Measurements from ENCODE around the gene CYP11A1. TPM values are rescaled to one million over a fixed set of nuclear protein-coding genes. Genes with fewer than 3 reads are reported as not detected.

CYP11A1 gene
- total RNA-seq, 4 donors from 2014 or later = 1.3 to 17.0 (median 9.5) TPM

DNA sequence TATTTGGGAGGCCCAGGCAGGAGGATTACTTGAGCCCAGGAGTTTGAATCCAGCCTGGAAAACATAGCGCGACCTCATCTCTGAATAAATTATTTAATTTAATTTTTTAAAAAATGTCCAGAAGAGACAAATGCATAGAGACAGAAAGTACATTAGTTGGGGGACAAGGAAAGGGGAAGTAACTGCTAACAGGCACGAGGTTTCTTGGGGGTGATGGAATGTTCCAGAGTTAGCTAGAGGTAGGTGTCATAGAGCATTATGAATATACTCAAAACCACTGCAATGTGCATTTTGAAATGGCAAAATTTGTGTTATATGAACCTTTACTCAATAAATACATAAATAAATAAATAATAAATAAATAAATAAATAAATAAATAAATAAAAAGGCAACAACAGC, 31.7 kb upstream of the CYP11A1 start:
- H3K9me3 ChIP-seq = no peaks in the 10 kb centered on the region
- 78 to 89% methylated on average over 3 of the region's 3 CpGs for WGBS, 2 donors
- intact Hi-C loops (cut with DNase I) = no loop called here

DNA sequence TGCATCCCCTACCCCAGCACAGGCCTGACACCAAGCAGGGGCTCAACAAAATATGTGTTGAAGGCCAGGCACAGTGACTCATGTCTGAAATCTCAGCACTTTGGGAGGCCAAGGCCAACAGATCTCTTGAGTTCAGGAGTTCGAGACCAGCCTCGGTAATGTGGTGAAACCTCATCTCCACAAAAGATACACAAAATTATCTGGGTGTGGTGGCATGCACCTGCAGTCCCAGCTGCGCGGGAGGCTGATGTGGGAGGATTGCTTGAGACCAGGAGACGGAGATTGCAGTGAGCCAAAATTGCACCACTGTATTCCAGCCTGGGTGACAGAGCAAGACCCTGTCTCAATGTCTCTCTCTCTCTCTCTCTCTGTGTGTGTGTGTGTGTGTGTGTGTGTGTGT, 30.7 kb upstream of the CYP11A1 start:
- intact Hi-C loops (cut with DNase I) = no loop called here

More for the DNA sequence above, 31.7 kb upstream of the CYP11A1 start:
- DNase-seq = no peak
- Histone ChIP-seq H3K27me3 (peaks cover 0 to 35% (median 0%) of the 10 kb centered on the region in 4 donors), H3K4me3 (no peak overlapping the region), H3K36me3 (no peaks in the 10 kb centered on the region), H3K4me1 (peaks cover 11 to 69% (median 13%) of the 10 kb centered on the region in 3 donors), H3K27ac (no peak overlapping the region)
- no peak for TF ChIP-seq POLR2A (IDR thresholded peaks at IDR 0.05)

DNA sequence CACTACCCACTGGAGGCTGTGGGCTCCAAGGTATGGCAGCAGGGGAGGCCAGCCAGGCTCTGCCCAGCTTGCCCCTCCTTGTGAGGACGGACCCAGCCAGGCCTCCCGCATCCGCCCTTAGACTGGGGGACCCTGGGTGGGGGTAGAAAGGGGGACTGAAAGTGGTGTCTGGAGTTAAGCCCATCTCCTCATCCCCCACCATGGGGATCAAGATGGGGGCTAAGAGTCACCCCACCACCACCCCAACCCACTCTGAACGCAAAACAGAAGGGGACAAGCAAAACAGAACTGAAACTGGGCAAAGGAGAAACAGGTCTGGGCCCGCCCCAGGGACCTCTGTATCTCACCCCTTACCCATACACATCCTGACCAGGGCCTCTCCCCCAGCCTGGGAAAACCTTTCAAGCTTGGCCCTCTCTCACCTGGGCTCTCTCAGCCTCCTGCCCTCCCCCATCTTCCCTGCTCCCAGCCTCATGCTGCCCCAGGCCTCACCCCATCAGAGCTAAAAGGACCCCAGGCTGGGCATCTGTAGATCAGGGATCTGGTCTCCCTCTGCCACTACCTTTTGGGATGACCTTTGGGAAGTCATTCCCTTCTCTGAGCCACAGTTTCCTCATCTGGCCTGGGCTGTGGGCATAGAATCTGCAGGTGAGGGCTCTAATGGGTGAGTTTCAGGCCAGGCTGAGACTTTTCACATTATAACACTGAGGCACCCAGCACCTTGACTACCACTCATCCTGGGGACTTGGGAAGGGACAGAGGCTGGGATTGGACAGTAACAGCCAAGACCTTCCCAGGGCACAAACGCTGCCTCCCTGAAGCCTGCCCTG, 30.0 kb upstream of the CYP11A1 start:
- Histone ChIP-seq H3K4me3 (no peak overlapping the region), H3K9me3 (no peaks in the 10 kb centered on the region), H3K27ac (peak overlapping the region in 1 of 4 donors; percentile 16), H3K27me3 (peaks cover 0 to 21% (median 0%) of the 10 kb centered on the region in 4 donors), H3K36me3 (no peaks in the 10 kb centered on the region), H3K4me1 (peaks cover 8 to 53% (median 13%) of the 10 kb centered on the region in 3 donors)
- DNase-seq = no peak
- intact Hi-C loops (cut with DNase I) = no loop called here
- no peak for TF ChIP-seq POLR2A (IDR thresholded peaks at IDR 0.05)
- TF ChIP-seq, protein P1, sequence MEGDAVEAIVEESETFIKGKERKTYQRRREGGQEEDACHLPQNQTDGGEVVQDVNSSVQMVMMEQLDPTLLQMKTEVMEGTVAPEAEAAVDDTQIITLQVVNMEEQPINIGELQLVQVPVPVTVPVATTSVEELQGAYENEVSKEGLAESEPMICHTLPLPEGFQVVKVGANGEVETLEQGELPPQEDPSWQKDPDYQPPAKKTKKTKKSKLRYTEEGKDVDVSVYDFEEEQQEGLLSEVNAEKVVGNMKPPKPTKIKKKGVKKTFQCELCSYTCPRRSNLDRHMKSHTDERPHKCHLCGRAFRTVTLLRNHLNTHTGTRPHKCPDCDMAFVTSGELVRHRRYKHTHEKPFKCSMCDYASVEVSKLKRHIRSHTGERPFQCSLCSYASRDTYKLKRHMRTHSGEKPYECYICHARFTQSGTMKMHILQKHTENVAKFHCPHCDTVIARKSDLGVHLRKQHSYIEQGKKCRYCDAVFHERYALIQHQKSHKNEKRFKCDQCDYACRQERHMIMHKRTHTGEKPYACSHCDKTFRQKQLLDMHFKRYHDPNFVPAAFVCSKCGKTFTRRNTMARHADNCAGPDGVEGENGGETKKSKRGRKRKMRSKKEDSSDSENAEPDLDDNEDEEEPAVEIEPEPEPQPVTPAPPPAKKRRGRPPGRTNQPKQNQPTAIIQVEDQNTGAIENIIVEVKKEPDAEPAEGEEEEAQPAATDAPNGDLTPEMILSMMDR (IDR thresholded peaks at IDR 0.05) = no peak
- WGBS, 2 donors = 81 to 94% methylated on average over 2 to 3 of the region's 6 CpGs

More for the DNA sequence above, 30.7 kb upstream of the CYP11A1 start:
- WGBS, 2 donors = 84 to 86% methylated on average over 5 of the region's 5 CpGs
- no peaks in the 10 kb centered on the region for H3K36me3 ChIP-seq
- peaks cover 11 to 61% (median 13%) of the 10 kb centered on the region in 3 donors for H3K4me1 ChIP-seq
- H3K9me3 ChIP-seq = no peaks in the 10 kb centered on the region
- no peak for DNase-seq
- H3K4me3 ChIP-seq = no peak overlapping the region
- TF ChIP-seq, protein P1 (IDR thresholded peaks at IDR 0.05) = no peak
- TF ChIP-seq POLR2A (IDR thresholded peaks at IDR 0.05) = no peak
- H3K27me3 ChIP-seq = peaks cover 0 to 27% (median 0%) of the 10 kb centered on the region in 4 donors
- no peak overlapping the region for H3K27ac ChIP-seq

DNA sequence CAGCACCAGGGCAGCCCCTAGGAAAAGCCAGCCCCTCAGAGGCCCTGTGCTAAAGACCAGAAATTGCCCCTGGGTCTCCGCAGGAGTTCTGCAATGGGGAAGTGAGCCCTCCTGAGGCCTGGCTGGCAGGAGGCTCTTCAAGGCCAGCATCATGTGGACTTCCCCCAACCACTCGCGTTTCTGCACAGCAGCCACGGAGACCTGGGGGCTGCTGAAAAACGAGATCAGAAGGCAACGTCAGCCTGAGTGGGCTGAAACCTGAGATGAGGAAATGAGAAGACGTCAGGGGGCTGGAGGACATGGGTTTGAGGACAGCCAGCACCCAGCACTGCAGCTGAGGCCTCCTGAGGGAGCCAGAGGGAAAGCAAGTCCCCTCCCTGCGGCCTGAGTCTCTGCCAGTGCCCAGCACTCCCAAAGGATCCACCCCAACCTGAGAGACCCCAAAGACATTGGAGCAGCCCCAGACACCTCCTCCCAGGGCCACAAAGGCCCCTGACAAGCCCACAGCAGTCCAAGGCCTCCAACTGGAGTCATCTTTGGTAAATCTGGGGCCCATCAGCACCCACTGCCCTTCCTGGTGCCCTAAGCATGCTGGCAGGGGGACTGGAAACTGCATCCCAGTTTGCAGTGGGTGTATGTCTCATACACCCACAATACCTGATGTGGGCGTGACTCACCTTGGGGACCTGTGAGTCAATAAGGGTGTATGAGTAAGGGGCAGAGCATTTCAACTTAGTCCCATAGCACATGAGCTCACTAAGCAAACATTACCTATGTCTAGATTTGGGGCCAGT, 29.2 kb upstream of the CYP11A1 start:
- intact Hi-C loops (cut with DNase I) = no loop called here
- H3K4me1 ChIP-seq = peaks cover 8 to 47% (median 11%) of the 10 kb centered on the region in 3 donors
- DNase-seq = no peak

DNA sequence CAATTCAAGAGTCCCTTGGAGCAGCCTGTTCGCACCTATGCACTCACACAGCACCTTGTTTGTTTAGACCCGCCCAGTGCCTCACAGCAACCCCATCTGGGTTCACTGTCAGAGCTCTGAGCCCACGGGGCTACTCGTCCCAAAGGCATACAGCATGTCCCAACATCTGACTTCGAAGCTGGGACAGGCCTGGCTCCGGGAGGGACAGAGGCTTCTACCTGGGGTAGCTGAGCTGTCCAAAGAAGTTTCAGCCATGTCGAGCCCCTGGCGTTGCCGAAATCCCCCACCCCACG, 28.6 kb upstream of the CYP11A1 start:
- Histone ChIP-seq H3K27ac (no peak overlapping the region), H3K27me3 (peaks cover 0 to 10% (median 0%) of the 10 kb centered on the region in 4 donors), H3K9me3 (no peaks in the 10 kb centered on the region), H3K36me3 (no peaks in the 10 kb centered on the region), H3K4me1 (peaks cover 4 to 41% (median 11%) of the 10 kb centered on the region in 3 donors), H3K4me3 (no peak overlapping the region)
- intact Hi-C loops (cut with DNase I) = no loop called here
- TF ChIP-seq, protein P1 (IDR thresholded peaks at IDR 0.05) = no peak
- no peak for TF ChIP-seq POLR2A (IDR thresholded peaks at IDR 0.05)
- 71 to 78% methylated on average over 2 to 6 of the region's 10 CpGs for WGBS, 2 donors
- DNase-seq = no peak

More for the DNA sequence above, 29.2 kb upstream of the CYP11A1 start:
- peaks cover 0 to 15% (median 0%) of the 10 kb centered on the region in 4 donors for H3K27me3 ChIP-seq
- 51 to 76% methylated on average over 2 to 3 of the region's 9 CpGs for WGBS, 2 donors
- H3K36me3 ChIP-seq = no peaks in the 10 kb centered on the region
- H3K4me3 ChIP-seq = no peak overlapping the region
- TF ChIP-seq POLR2A (IDR thresholded peaks at IDR 0.05) = no peak
- TF ChIP-seq, protein P1 (IDR thresholded peaks at IDR 0.05) = no peak
- peak overlapping the region in 1 of 4 donors; percentile 16 for H3K27ac ChIP-seq
- no peaks in the 10 kb centered on the region for H3K9me3 ChIP-seq

Data from esophagus squamous epithelium (tissue), 5 donors.